AG08395 (cell line): ENCODE measurements around the gene MEGF8.
A peak's percentile ranks its signal among the peaks of the same experiment; 100 is the strongest.
"Not testable (repeated sequence)": the region's sequence is repeated elsewhere in the genome, so short reads cannot be mapped to it uniquely, and the experiment has no call there.

Experiments
- DNase-seq: peaks from one replicate; pipeline ENCODE4 v3.0.0; 2012; ENCODE audit warnings: mixed read lengths, low spot score

The MEGF8 gene

DNA sequence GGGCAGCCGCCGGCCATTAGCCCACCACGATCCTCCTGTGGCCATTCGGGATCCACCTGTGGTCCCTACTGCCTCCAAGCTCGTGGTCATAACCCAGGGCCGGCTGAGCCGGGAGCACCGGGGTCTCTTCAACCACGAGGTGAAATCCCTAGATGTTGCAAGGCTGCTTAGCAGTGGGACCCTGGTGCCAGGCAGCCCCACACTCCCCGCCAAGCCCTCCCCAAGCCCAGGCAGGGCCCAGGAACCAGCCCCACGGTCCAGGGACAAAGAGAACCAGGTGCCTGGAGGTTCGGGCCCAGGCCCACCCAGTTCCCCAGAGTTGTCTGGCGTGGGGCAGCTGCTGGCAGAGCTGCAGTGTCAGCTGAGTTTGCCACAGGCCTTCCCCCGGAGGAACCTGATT is 15.7 kb upstream of the MEGF8 start:
- no peak for DNase-seq

DNA sequence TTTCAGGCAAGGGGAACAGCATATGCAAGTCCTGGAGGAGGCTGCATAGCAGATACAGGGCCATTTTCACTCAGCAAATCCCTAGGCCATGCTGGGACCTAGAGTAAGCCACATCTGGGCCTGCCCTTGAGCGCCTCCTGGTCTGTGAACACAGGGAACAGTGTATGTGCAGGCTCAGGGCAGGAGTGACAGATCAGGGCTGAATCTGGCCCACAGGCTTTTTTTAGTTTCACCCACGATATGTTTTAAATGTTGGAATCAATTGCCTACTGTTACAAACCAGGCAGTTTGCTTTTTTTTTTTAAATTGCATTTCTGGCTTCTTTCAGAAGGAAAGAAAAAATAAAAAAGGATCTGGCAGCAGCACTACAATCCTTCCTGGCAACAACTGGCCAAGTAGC is 13.8 kb upstream of the MEGF8 start:
- no peak for DNase-seq

DNA sequence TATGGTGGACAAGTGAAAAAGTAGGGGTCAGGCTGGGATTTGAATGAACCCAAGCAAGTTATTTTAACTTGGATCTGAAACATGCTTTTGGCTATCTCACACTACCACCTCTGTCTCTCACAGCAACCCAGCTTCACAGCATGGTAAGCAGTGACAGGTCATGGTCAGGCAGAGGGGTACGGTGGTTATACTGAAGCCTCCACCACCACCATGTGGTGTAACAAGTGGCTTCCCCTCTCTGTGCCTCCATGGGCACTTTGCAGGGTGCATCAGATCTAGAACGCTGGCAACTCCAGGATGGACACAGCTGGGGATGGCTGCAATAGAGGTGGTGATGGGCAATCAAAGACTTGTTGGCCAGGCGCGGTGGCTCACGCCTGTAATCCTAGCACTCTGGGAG is 13.1 kb upstream of the MEGF8 start:
- no peak for DNase-seq

DNA sequence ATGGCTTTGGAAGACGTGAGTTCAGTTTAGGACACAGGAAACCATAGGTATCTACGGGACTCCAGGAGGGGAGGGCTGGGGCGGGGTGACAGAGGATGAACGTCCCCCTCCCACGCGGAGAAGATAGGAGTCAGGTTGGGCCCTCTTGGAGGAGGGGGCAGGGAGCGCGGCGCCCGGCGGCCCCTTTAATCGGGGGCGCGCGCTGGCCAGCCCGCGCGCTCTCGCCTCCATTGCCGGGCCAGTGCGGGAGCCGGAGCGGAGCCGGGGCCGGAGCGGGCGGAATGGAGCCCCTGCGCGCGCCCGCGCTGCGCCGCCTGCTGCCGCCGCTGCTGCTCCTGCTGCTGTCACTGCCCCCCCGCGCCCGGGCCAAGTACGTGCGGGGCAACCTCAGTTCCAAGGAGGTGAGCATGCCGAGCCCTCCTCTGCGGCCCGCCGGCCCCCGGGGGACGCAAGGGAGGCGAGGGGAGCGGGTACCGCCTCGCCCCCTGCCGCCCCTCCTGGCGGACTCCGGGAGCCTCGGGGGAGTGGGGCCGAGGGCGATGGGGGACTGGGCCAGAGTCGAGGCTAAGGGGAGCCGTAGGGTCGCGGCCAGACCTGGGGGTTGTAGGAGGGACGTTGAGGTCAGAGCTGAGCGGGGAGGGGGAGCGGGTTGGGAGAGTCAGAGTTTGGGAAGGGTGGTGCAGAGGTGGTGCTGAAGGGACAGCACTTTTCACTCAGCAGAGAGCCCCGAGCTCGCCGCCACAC is 12.2 kb upstream of the MEGF8 start, which contains the start of gene TMEM145:
Gene TMEM145, plus strand, starts transcription at position 214 of the 744 bp plus-strand sequence. Its CDS starts 68 bp downstream, at position 282.
- peak; percentile 79 for DNase-seq

DNA sequence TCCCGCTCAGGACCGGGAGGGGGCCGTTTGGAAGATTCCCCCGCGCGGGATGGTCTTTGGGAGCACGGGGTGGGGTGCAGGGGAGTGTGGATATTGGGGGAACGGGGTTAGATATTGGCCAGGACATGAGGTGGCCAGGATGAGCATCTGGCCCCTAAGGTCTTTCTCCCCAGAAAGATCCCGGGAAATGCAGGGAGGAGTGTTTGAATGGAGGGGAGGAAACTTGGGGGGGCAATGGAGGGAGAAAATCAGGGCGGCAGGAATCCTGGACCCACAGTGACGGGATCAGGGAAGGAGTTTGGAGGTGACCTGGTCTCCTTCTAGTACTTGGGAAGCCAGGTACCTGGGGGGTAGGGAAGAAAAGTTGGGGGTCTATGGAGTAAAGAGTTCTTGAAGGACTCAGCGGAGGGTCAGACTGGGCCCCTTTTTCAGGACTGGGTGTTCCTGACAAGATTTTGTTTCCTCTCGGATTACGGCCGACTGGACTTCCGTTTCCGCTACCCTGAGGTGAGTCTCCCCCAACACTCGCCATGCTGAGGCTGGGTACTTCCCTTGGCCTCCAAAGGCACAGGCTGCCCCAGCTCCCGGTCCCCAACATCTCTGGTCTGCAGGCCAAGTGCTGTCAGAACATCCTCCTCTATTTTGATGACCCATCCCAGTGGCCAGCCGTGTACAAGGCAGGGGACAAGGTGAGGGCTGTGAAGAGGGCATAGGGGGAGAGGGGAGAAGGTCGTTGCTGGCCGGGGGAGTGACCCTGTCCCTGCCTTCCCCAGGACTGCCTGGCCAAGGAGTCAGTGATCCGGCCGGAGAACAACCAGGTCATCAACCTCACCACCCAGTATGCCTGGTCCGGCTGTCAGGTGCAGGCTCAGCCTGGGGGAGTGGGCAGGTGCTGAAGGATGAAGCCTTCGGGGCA is 11.3 kb upstream of the MEGF8 start:
- no peak for DNase-seq

- no peak for DNase-seq
Observed at GRCh38 chr19:42315024-42315423, 10.4 kb upstream of the MEGF8 start.

- no peak for DNase-seq
Observed at GRCh38 chr19:42316223-42317211, 8.9 kb upstream of the MEGF8 start.

DNA sequence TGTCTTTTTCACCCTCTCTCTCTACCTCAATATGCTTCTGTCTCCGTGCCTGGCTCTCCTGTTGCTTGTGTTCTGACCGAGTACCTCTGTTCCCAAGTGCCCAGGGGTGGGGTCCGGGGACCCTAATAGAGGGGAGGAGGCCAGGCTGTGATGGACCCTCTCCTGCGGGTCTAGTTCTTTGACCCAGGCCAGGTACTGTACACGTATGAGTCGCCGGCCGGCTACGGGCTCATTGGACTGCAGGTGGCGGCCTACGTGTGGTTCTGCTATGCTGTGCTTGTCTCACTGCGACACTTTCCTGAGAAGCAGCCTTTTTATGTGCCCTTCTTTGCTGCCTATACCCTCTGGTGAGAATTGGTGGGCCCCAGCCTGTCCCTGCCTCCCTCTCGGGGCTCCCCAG is 7.9 kb upstream of the MEGF8 start:
- DNase-seq: no peak

DNA sequence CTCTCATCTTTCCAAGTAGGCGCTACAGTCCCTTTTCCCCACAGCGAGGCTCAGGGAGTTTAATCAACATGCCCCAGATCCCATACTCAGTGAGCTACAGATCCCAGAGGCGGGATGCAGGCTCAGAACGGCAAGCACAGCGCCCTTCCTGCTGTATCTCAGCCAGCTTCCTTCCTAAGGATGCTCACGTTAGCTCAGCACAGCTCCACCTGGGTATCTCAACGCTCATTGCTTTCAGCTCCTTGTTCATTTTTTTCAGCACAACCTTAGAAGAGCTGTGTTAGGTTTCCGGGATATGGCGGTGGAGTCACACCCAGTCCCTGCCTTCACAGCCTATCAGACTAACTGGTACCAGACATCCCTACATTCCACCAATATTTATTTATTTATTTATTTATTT is 3.1 kb upstream of the MEGF8 start:
- no peak for DNase-seq

- DNase-seq: no peak
Observed at GRCh38 chr19:42323473-42323851, 2.0 kb upstream of the MEGF8 start.

GRCh38 chr19:42323852-42324654 is 1.4 kb upstream of the MEGF8 start:
- no peak for DNase-seq

GRCh38 chr19:42324655-42325307 is 654 bp upstream of the MEGF8 start:
- no peak for DNase-seq

DNA sequence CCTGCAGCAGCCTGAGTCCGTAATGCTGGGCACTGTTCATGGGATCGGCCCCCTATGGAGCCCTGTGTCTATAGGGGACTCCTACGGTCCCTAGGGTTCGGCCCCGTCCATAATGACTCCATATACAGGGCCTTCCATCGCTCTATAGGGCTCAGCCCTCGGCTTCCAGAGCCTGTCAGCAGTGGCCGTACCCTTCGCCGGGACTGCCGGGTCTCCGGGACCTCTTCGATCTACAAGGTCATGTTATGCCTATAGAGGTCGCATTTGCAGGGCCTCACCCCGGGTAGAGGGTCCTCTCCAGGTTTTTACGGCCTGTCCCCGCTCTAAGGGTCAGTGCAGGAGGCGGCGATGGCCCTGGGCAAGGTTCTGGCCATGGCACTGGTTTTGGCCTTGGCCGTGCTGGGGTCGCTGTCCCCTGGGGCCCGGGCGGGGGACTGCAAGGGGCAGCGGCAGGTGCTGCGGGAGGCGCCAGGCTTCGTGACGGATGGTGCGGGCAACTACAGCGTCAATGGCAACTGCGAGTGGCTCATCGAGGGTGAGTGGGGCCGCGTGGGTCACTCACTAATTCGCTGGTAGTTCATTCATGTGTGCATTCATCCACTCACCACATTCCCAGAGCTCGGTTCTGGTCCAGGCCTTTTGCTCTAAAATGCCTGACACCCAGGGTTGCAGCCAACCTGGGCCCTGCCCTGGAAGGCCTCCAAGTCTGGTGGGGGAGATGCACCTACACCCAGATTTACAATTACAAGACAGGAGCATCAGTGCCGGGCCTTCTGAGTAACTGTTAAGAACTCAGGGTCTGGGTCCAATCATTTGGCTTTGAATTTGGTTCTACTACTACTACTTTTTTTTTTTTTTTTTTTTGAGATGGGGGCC is 699 bp downstream of the MEGF8 start:
- no peak for DNase-seq

DNA sequence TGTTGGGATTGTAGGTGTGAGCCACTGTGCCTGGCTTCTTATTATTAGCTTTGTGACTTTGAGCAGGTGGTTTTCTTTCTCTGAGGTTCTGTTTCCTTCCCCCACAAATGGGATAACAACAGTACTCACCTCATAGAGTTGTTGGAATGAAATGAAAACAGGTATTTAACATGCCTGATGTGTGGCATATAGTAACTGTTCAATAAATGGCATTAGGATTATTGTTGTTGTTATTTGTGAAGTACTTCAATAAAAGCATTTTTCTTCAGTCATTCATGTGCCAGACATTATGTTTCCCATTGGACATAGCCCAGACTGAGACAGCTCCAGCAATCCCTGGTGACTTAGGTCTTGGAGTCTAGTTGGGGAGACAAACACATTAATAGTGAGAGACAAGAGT is 1.5 kb downstream of the MEGF8 start:
- DNase-seq: no peak

DNA sequence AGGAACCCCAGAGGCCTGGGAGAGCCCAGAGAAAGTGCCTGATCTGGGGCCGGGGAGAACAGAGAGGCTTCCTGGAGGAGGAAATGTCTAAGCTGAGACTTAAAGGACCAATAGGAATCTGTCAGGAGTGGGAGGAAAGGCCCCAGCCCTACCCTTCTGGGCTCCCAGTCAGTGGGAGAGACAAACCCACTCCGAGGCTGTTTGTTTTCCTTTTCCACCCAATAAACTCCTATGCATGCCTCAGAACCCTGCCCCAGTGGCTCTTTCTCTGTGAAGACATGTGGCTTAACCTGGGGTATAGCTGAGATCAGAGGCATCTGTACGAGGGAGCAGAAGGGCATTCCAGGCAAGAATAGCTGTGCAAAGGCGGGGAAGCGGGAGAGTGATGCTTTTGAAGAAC is 1.9 kb downstream of the MEGF8 start:
- DNase-seq: no peak

- DNase-seq: no peak
Observed at GRCh38 chr19:42328106-42328505, 2.7 kb downstream of the MEGF8 start.

GRCh38 chr19:42328854-42329253 is 3.4 kb downstream of the MEGF8 start:
- DNase-seq: no peak

- DNase-seq: no peak
Observed at GRCh38 chr19:42330241-42330711, 4.8 kb downstream of the MEGF8 start.

DNA sequence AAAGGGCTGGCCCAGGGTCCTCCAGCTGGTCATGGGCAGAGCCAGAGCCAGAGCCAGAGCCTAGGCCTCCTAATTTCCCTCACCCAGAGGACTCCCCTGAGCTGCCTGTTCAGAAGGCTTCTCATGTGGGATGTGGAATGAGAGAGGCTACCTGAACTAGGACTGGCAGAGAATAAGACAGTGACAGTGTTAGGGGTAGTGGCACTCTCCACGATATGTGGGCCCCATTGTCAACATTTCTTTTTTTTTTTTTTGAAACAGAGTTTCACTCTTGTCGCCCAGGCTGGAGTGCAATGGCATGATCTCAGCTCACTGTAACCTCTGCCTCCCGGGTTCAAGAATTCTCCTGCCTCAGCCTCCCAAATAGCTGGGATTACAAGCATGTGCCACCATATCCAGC is 5.9 kb downstream of the MEGF8 start:
- not testable (repeated sequence) for DNase-seq
